Keratinocyte (primary cell): ENCODE results near the gene FDXR. TPM values are rescaled to one million over a fixed set of nuclear protein-coding genes. Genes with fewer than 3 reads are reported as not detected.

Experiments
- DNase-seq: peaks from one replicate; pipeline ENCODE4 v3.0.0-alpha.2; 2011; ENCODE audit warnings: low read depth, missing footprints, low spot score
- FAIRE-seq: peaks from 2 replicates; lab custom pipeline; 2011; peaks lifted over from hg19 to GRCh38; lab: Jason Lieb, UNC
- H2AFZ ChIP-seq: 2 replicates; pipeline ENCODE4 v1.6.0; 2012; ENCODE audit warnings: low read length, control low read depth, inconsistent platforms; ENCODE audit not compliant: control insufficient read depth
- H3K27ac ChIP-seq: 2 replicates; pipeline ENCODE4 v1.5.1; 2011; ENCODE audit warnings: low read length; ENCODE audit not compliant: control insufficient read depth, insufficient read depth
- H3K27me3 ChIP-seq: 3 replicates; pipeline ENCODE4 v1.6.0; 2011; ENCODE audit warnings: low read length; ENCODE audit not compliant: control insufficient read depth, insufficient read depth; ENCODE audit errors: extremely low read depth
- H3K36me3 ChIP-seq, 2 experiments: 2 replicates in 1 of 2; 3 replicates in 1 of 2; pipeline ENCODE4 v1.5.1; 2011; ENCODE audit warnings: low read length in 2 of 2, mild to moderate bottlenecking in 1 of 2; ENCODE audit not compliant: control insufficient read depth in 2 of 2, insufficient read depth in 2 of 2; ENCODE audit errors: extremely low read depth in 1 of 2
- H3K4me1 ChIP-seq: 3 replicates; pipeline ENCODE4 v1.5.1; 2011; ENCODE audit warnings: low read length; ENCODE audit not compliant: control insufficient read depth, insufficient read depth; ENCODE audit errors: extremely low read depth
- H3K4me2 ChIP-seq: 3 replicates; pipeline ENCODE4 v1.6.0; 2011; ENCODE audit warnings: low read depth, low read length; ENCODE audit not compliant: control insufficient read depth, insufficient read depth; ENCODE audit errors: extremely low read depth
- H3K4me3 ChIP-seq, 3 experiments: fragments of 200-600 bp in 1 of 3; sonication (generic) in 1 of 3; 2 replicates in 2 of 3; 3 replicates in 1 of 3; pipeline ENCODE4 v1.5.1; 2011 to 2016; ENCODE audit warnings: low read length in 3 of 3, mild to moderate bottlenecking in 3 of 3, control low read depth in 2 of 3, inconsistent platforms in 1 of 3, low read depth in 1 of 3, mixed read lengths in 1 of 3, mixed run types in 1 of 3, moderate library complexity in 1 of 3; ENCODE audit not compliant: control insufficient read depth in 2 of 3, insufficient read depth in 2 of 3; ENCODE audit errors: extremely low read depth in 1 of 3
- H3K79me2 ChIP-seq: 2 replicates; pipeline ENCODE4 v1.6.0; 2012; ENCODE audit warnings: low read length; ENCODE audit not compliant: control insufficient read depth, insufficient read depth
- H3K9ac ChIP-seq: 3 replicates; pipeline ENCODE4 v1.6.0; 2011; ENCODE audit warnings: low read length; ENCODE audit not compliant: control insufficient read depth, insufficient read depth; ENCODE audit errors: extremely low read depth
- H3K9me1 ChIP-seq: 3 replicates; pipeline ENCODE4 v1.6.0; 2011; ENCODE audit warnings: low read length; ENCODE audit not compliant: control insufficient read depth, insufficient read depth; ENCODE audit errors: extremely low read depth
- H3K9me3 ChIP-seq: 2 replicates; pipeline ENCODE4 v1.5.1; 2012; ENCODE audit warnings: low read depth, low read length; ENCODE audit not compliant: control insufficient read depth
- H4K20me1 ChIP-seq: 3 replicates; pipeline ENCODE4 v1.6.0; 2011; ENCODE audit warnings: low read length; ENCODE audit not compliant: control insufficient read depth, insufficient read depth; ENCODE audit errors: extremely low read depth
- CTCF ChIP-seq, 3 experiments: IDR thresholded peaks in 1 of 3; conservative IDR thresholded peaks in 1 of 3; optimal IDR thresholded peaks in 1 of 3; 2 replicates in 2 of 3; 3 replicates in 1 of 3; pipeline versions ENCODE3 to v1.5.1; 2011; ENCODE audit warnings: low read length in 3 of 3, mild to moderate bottlenecking in 3 of 3, moderate library complexity in 2 of 3, control low read depth in 1 of 3, inconsistent platforms in 1 of 3; ENCODE audit not compliant: insufficient read depth in 2 of 3; ENCODE audit errors: extremely low read depth in 1 of 3
- EZH2 ChIP-seq: IDR thresholded peaks from one replicate; pipeline ENCODE4 v1.6.1; 2012; ENCODE audit warnings: inconsistent platforms, mild to moderate bottlenecking, low read length, moderate library complexity
- dilution Hi-C: fragments of 300-500 bp; cut with MboI; formaldehyde crosslinking; loops from one replicate; pipeline ENCODE4 v1.7.0; 2020; ENCODE audit warnings: low sequenced_read_pairs; ENCODE audit not compliant: extremely low pct_ligation_motif_present
- polyA plus RNA-seq, 5 experiments: library from polyadenylated mRNA; depleted of rRNA in 3 of 5; stranded (reverse) in 3 of 5; stranded (forward) in 1 of 5; unstranded in 1 of 5; fragments of >200 nt; gene quantifications; 1 replicate in 1 of 5; 2 replicates in 3 of 5; 3 replicates in 1 of 5; pipeline versions ENCODE4 v1.2.1 to v1.2.3, GENCODE V29; 2011 to 2012; ENCODE audit warnings: missing spikeins in 2 of 5, low read depth in 1 of 5, low replicate concordance in 1 of 5

Gene FDXR
- polyA plus RNA-seq, 1 donor (not counting 4 experiments of a cell fraction or from before 2014, with no cell fraction given): 12.0 TPM

GRCh38 chr17:74882517-74883240, 9.9 kb upstream of the FDXR start:
- Histone ChIP-seq H3K9ac (no peak overlapping the region), H3K79me2 (no peaks in the 10 kb centered on the region), H3K9me3 (no peaks in the 10 kb centered on the region), H3K27me3 (no peaks in the 10 kb centered on the region), H3K36me3 (no peaks in the 10 kb centered on the region), H3K9me1 (no peaks in the 10 kb centered on the region), H3K4me3 (no peak overlapping the region), H3K27ac (no peak overlapping the region), H2AFZ (no peak overlapping the region), H3K4me1 (peaks cover 8% of the 10 kb centered on the region), H4K20me1 (no peaks in the 10 kb centered on the region), H3K4me2 (no peak overlapping the region)
- FAIRE-seq: no peak
- DNase-seq: no peak
- TF ChIP-seq CTCF (optimal IDR thresholded peaks at IDR 0.05 in 1 of 3, IDR thresholded peaks at IDR 0.05 in 1 of 3, conservative IDR thresholded peaks at IDR 0.05 in 1 of 3; ENCODE audit: extremely low read depth in 1 of 3, insufficient read depth in 2 of 3, low read length in 3 of 3) (no peak), EZH2 (no peak)
- dilution Hi-C loops: no loop called here

- TF ChIP-seq CTCF (optimal IDR thresholded peaks at IDR 0.05 in 1 of 3, IDR thresholded peaks at IDR 0.05 in 1 of 3, conservative IDR thresholded peaks at IDR 0.05 in 1 of 3; ENCODE audit: extremely low read depth in 1 of 3, insufficient read depth in 2 of 3, low read length in 3 of 3) (no peak), EZH2 (no peak)
- no peak overlapping the region for H3K9ac ChIP-seq
- no peak for FAIRE-seq
- no peak overlapping the region for H3K4me2 ChIP-seq
- peaks cover 8% of the 10 kb centered on the region for H3K4me1 ChIP-seq
- no peaks in the 10 kb centered on the region for H3K79me2 ChIP-seq
- no peak for DNase-seq
- H3K9me1 ChIP-seq: no peaks in the 10 kb centered on the region
- H3K27me3 ChIP-seq: no peaks in the 10 kb centered on the region
- no peaks in the 10 kb centered on the region for H3K36me3 ChIP-seq
- H3K27ac ChIP-seq: no peak overlapping the region
- H2AFZ ChIP-seq: no peak overlapping the region
- no peaks in the 10 kb centered on the region for H3K9me3 ChIP-seq
- dilution Hi-C loops: no loop called here
- H3K4me3 ChIP-seq: no peak overlapping the region
- H4K20me1 ChIP-seq: no peaks in the 10 kb centered on the region
Measured at GRCh38 chr17:74881073-74881472, 8.3 kb upstream of the FDXR start.
